Spleen (tissue), 11 donors: Measurements from ENCODE around the gene OPRPN. TPM values are rescaled to one million over a fixed set of nuclear protein-coding genes. Genes with fewer than 3 reads are reported as not detected.

Source experiments
- DNase-seq: peaks from one replicate; pipeline ENCODE4 v3.0.0-alpha.2; 2020
- H3K27ac ChIP-seq, 8 donors: fragments of 200-600 bp; sonication (generic) in 7 of 8; 1 replicate in 4 of 8; 2 replicates in 4 of 8; pipeline versions ENCODE4 v1.5.0 to v1.8.0; 2016 to 2021; ENCODE audit warnings: inconsistent platforms in 4 of 8, mild to moderate bottlenecking in 4 of 8, moderate library complexity in 1 of 8
- H3K27me3 ChIP-seq, 7 donors: fragments of 200-600 bp; sonication (generic) in 6 of 7; replicated peaks in 1 of 7; 1 replicate in 4 of 7; 2 replicates in 3 of 7; pipeline versions ENCODE4 v1.5.0 to v1.8.0; 2016 to 2021; ENCODE audit warnings: inconsistent platforms in 3 of 7, mild to moderate bottlenecking in 1 of 7
- H3K36me3 ChIP-seq, 6 donors: fragments of 200-600 bp; sonication (generic) in 5 of 6; 1 replicate in 4 of 6; 2 replicates in 2 of 6; pipeline versions ENCODE4 v1.5.0 to v1.8.0; 2016 to 2021; ENCODE audit warnings: inconsistent platforms in 2 of 6
- H3K4me1 ChIP-seq, 6 donors: fragments of 200-600 bp; sonication (generic) in 5 of 6; 1 replicate in 3 of 6; 2 replicates in 3 of 6; pipeline versions ENCODE4 v1.5.0 to v1.8.0; 2016 to 2021; ENCODE audit warnings: inconsistent platforms in 3 of 6
- H3K4me3 ChIP-seq, 8 donors: fragments of 200-600 bp; sonication (generic) in 7 of 8; 1 replicate in 4 of 8; 2 replicates in 4 of 8; pipeline versions ENCODE4 v1.5.0 to v1.8.0; 2016 to 2021; ENCODE audit warnings: inconsistent platforms in 4 of 8, mild to moderate bottlenecking in 4 of 8, moderate library complexity in 2 of 8
- H3K9me3 ChIP-seq, 8 donors: fragments of 200-600 bp; sonication (generic) in 7 of 8; 1 replicate in 4 of 8; 2 replicates in 4 of 8; pipeline versions ENCODE4 v1.5.0 to v1.8.0; 2016 to 2021; ENCODE audit warnings: inconsistent platforms in 4 of 8
- CTCF ChIP-seq, 11 experiments: fragments of 200-600 bp in 7 of 11; fragments of 450-650 bp in 4 of 11; sonication (generic) in 4 of 11; IDR thresholded peaks in 8 of 11; conservative IDR thresholded peaks in 3 of 11; 1 replicate in 7 of 11; 2 replicates in 4 of 11; pipeline versions ENCODE4 v1.4.0 to v1.8.0; 2016 to 2021; ENCODE audit warnings: antibody characterized with exemption in 11 of 11, inconsistent platforms in 4 of 11, mild to moderate bottlenecking in 1 of 11
- POLR2A ChIP-seq, 3 donors: fragments of 450-650 bp; IDR thresholded peaks; one replicate each; pipeline ENCODE4 v1.5.1; 2017; ENCODE audit warnings: antibody characterized with exemption in 3 of 3, mild to moderate bottlenecking in 1 of 3
- POLR2AphosphoS5 ChIP-seq, 3 donors: sonication (generic); formaldehyde crosslinking; IDR thresholded peaks; one replicate each; pipeline ENCODE4 v1.5.1; 2017; ENCODE audit warnings: antibody characterized with exemption in 3 of 3
- WGBS, 5 donors: extraction: QIAGEN DNeasy Blood & Tissue Kit in 3 of 5; methylation state at CpG; one replicate each; pipeline versions ENCODE4 v1.1.5 to v1.1.7; 2013 to 2018; 5-methylcytosine and 5-hydroxymethylcytosine counted together
- intact Hi-C: fragments of 100-400 bp; cut with DNase I; formaldehyde crosslinking; loops from one replicate; pipeline ENCODE4 v1.15.0; 2023; ENCODE audit warnings: low total_unique reads
- polyA plus RNA-seq, 3 donors: library from polyadenylated mRNA; stranded (reverse); fragments of 200-250 nt; gene quantifications; one replicate each; pipeline ENCODE4 v1.2.1, GENCODE V29; 2013
- total RNA-seq, 7 donors: library from RNA; depleted of rRNA in 3 of 7; stranded (reverse); fragments of >200 nt in 3 of 7; fragmentation: NEBNext Ultra II Directional in 4 of 7; extraction: Animal tissue kit (Norgen Biotek cat#: 25700) in 4 of 7; gene quantifications; one replicate each; pipeline versions ENCODE4 v1.1.0 to v1.2.1, GENCODE V29; 2016 to 2021
- donor health status: healthy with polysubstance abuse.
- donor health status: DM: no; HTN: no; CAD: no; lungs with moderate emphysema.
- donor health status: DM: no; HTN: no; CAD: no.
- donor health status: Bipolar disorder and iron deficiency.
- donor health status: healthy.
- donor health status: DM: no; HTN: no; CAD: no.
- donor health status: DM: yes; HTN: yes; CAD: no.

OPRPN gene
- total and polyA plus RNA-seq, 10 donors: not detected

DNA sequence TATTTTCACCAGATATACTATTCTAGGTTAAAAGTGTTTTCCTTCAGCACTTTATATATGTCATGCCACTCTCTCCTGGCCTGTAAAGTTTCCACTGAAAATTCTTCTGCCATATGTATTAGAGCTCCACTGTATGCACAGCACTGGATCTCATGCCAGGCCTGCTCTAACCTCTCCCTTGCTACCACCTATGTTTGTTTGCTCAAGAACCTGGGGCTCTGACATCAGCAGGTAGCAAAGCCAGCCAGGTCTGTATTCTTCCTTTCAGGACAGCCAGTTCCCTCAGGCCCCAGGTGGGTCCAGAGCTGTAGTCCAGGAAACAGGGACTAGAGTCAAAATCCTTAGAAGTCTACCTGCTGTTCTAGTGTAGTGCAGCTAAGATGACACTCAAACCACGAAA is 55.2 kb downstream of the OPRPN start:
- H3K4me3 ChIP-seq: no peak overlapping the region
- H3K27ac ChIP-seq: no peak overlapping the region
- no peaks in the 10 kb centered on the region for H3K27me3 ChIP-seq
- TF ChIP-seq POLR2A (IDR thresholded peaks at IDR 0.05) (no peak), POLR2AphosphoS5 (IDR thresholded peaks at IDR 0.05) (no peak), CTCF (IDR thresholded peaks at IDR 0.05 in 8 of 11, conservative IDR thresholded peaks at IDR 0.05 in 3 of 11) (no peak)
- H3K36me3 ChIP-seq: no peaks in the 10 kb centered on the region
- 0 to 28% (median 12%) methylated on average over 1 of the region's 1 CpG for WGBS, 5 donors
- intact Hi-C loops: no loop called here
- H3K9me3 ChIP-seq: peaks cover 0 to 21% (median 8%) of the 10 kb centered on the region in 8 donors
- no peak for DNase-seq
- H3K4me1 ChIP-seq: no peaks in the 10 kb centered on the region

Other genes starting within 250 kb of the OPRPN start
- not detected for gene PRR27, start 243.7 kb upstream of the OPRPN start, total RNA-seq
- gene PRR27, start 243.7 kb upstream of the OPRPN start, polyA plus RNA-seq: not detected
- not detected for gene ODAM, start 202.2 kb upstream of the OPRPN start, total RNA-seq
- 1 to 10 TPM in 1 of 3 donors, under 1 TPM in 1, not detected in 1; 0.22 to 2.0 TPM for gene ODAM, start 202.2 kb upstream of the OPRPN start, polyA plus RNA-seq
- 10 to 100 TPM in 2 of 7 donors, 1 to 10 TPM in 5; 2.8 to 23.6 (median 9.5) TPM for gene FDCSP, start 171.8 kb upstream of the OPRPN start, total RNA-seq
- 1,000 to 10,000 TPM in 1 of 3 donors, 100 to 1,000 TPM in 1, 10 to 100 TPM in 1; 31.9 to 1,396 (median 424) TPM for gene FDCSP, start 171.8 kb upstream of the OPRPN start, polyA plus RNA-seq
- not detected for gene CSN3, start 155.3 kb upstream of the OPRPN start, total RNA-seq
- gene CSN3, start 155.3 kb upstream of the OPRPN start, polyA plus RNA-seq: under 1 TPM in 2 of 3 donors, not detected in 1; 0.30 to 0.52 TPM
- gene CABS1, start 63.0 kb upstream of the OPRPN start, total RNA-seq: not detected
- gene CABS1, start 63.0 kb upstream of the OPRPN start, polyA plus RNA-seq: not detected
- not detected for gene SMR3A, start 37.2 kb upstream of the OPRPN start, total RNA-seq
- not detected for gene SMR3A, start 37.2 kb upstream of the OPRPN start, polyA plus RNA-seq
- not detected for gene SMR3B, start 14.8 kb upstream of the OPRPN start, total RNA-seq
- not detected for gene SMR3B, start 14.8 kb upstream of the OPRPN start, polyA plus RNA-seq
- not detected for gene MUC7, start 74.3 kb downstream of the OPRPN start, total RNA-seq
- not detected for gene MUC7, start 74.3 kb downstream of the OPRPN start, polyA plus RNA-seq
- not detected for gene AMTN, start 120.6 kb downstream of the OPRPN start, total RNA-seq
- gene AMTN, start 120.6 kb downstream of the OPRPN start, polyA plus RNA-seq: not detected
- gene AMBN, start 194.3 kb downstream of the OPRPN start, total RNA-seq: not detected
- gene AMBN, start 194.3 kb downstream of the OPRPN start, polyA plus RNA-seq: not detected
- under 1 TPM in 2 of 7 donors, not detected in 5; 0.27 to 0.30 TPM for gene ENAM, start 230.8 kb downstream of the OPRPN start, total RNA-seq
- gene ENAM, start 230.8 kb downstream of the OPRPN start, polyA plus RNA-seq: under 1 TPM in 2 of 3 donors, not detected in 1; 0.02 to 0.03 TPM